K562 (cell line): Measurements from ENCODE around the gene TCAP. TPM values are rescaled to one million over a fixed set of nuclear protein-coding genes. Genes with fewer than 3 reads are reported as not detected.
A peak's percentile ranks its signal among the peaks of the same experiment; 100 is the strongest.

ENCODE experiments used
- ARID1B ChIP-seq: fragments of 450-650 bp; IDR thresholded peaks from 2 replicates; pipeline ENCODE4 v1.6.1; 2016; ENCODE audit warnings: antibody characterized with exemption, mild to moderate bottlenecking, inconsistent platforms
- ASH1L ChIP-seq: fragments of 450-650 bp; IDR thresholded peaks from 2 replicates; pipeline ENCODE4 v1.6.1; 2018; ENCODE audit warnings: borderline replicate concordance, mild to moderate bottlenecking, low read depth; ENCODE audit not compliant: partially characterized antibody
- CCNT2 ChIP-seq: IDR thresholded peaks from 2 replicates; pipeline ENCODE4 v1.6.1; 2011; ENCODE audit warnings: borderline replicate concordance, low read depth, mild to moderate bottlenecking, moderate library complexity, mixed read lengths, low read length; ENCODE audit not compliant: insufficient read length; ENCODE audit errors: extremely low read depth
- CHCHD3 ChIP-seq: fragments of 250-450 bp; sonication (Bioruptor Pico); IDR thresholded peaks from 2 replicates; pipeline ENCODE4 v2.1.2; 2022; ENCODE audit warnings: mild to moderate bottlenecking
- DIDO1 ChIP-seq: fragments of 450-650 bp; IDR thresholded peaks from 2 replicates; pipeline ENCODE4 v1.6.1; 2016; ENCODE audit warnings: low read depth, missing biosample characterization, missing genetic modification characterization
- ETV1 ChIP-seq: fragments of 450-650 bp; conservative IDR thresholded peaks from 2 replicates; pipeline ENCODE4 v1.6.1; 2016; ENCODE audit warnings: missing genetic modification characterization, control low read depth, low read depth, missing compliant biosample characterization
- FOS ChIP-seq: IDR thresholded peaks from 3 replicates; pipeline ENCODE4 v1.6.1; 2011; ENCODE audit not compliant: insufficient read length; ENCODE audit errors: extremely low read depth
- HLTF ChIP-seq: fragments of 450-650 bp; IDR thresholded peaks from 2 replicates; pipeline ENCODE4 v1.6.1; 2016
- HNRNPL ChIP-seq: fragments of 200-400 bp; formaldehyde crosslinking; IDR thresholded peaks from 2 replicates; pipeline ENCODE4 v1.6.1; 2017; ENCODE audit warnings: low read depth, mild to moderate bottlenecking, low read length
- KHSRP ChIP-seq: fragments of 450-650 bp; IDR thresholded peaks from 2 replicates; pipeline ENCODE4 v1.6.1; 2017
- MYC ChIP-seq, 2 experiments: fragments of 250-450 bp in 1 of 2; sonication (Bioruptor Pico) in 1 of 2; IDR thresholded peaks; 2 replicates each; pipeline versions ENCODE4 v1.5.1 to v1.6.1; 2012 to 2021; ENCODE audit warnings: low read depth in 2 of 2, borderline replicate concordance in 1 of 2, improper control_type of control experiment in 1 of 2, low read length in 1 of 2, mild to moderate bottlenecking in 1 of 2, moderate library complexity in 1 of 2
- PHB2 ChIP-seq: fragments of 450-650 bp; IDR thresholded peaks from 2 replicates; pipeline ENCODE4 v1.6.1; 2017; ENCODE audit warnings: low read depth
- RNF2 ChIP-seq: sonication (generic); IDR thresholded peaks from 2 replicates; pipeline ENCODE4 v1.6.1; 2016
- SIN3B ChIP-seq: fragments of 450-650 bp; IDR thresholded peaks from 2 replicates; pipeline ENCODE4 v1.6.1; 2017; ENCODE audit warnings: low read depth, mild to moderate bottlenecking, moderate library complexity
- SMARCC2 ChIP-seq: fragments of 450-650 bp; IDR thresholded peaks from 2 replicates; pipeline ENCODE4 v1.6.1; 2017; ENCODE audit warnings: antibody characterized with exemption, moderate library complexity, mild to moderate bottlenecking, low read depth
- STAG1 ChIP-seq: sonication (generic); formaldehyde crosslinking; IDR thresholded peaks from 2 replicates; pipeline ENCODE4 v1.5.0; 2020; ENCODE audit warnings: missing genetic modification reagents, borderline replicate concordance
- ZFP30 ChIP-seq: fragments of 250-450 bp; sonication (Bioruptor Pico); IDR thresholded peaks from 2 replicates; pipeline ENCODE4 v1.8.0; 2022; ENCODE audit warnings: moderate library complexity, mild to moderate bottlenecking, inconsistent platforms, borderline replicate concordance
- ZFX ChIP-seq: sonication (generic); formaldehyde crosslinking; IDR thresholded peaks from 2 replicates; pipeline ENCODE4 v1.8.0; 2022; ENCODE audit warnings: mild to moderate bottlenecking, missing genetic modification reagents, moderate library complexity
- ZNF146 ChIP-seq: IDR thresholded peaks from one replicate; pipeline ENCODE4 v1.6.1; 2018; ENCODE audit warnings: missing compliant biosample characterization; ENCODE audit not compliant: unreplicated experiment
- ZNF766 ChIP-seq: fragments of 200-800 bp; sonication (Bioruptor generic); conservative IDR thresholded peaks from 2 replicates; pipeline ENCODE4 v1.6.1; 2016; ENCODE audit warnings: missing genetic modification characterization, missing compliant biosample characterization
- ZNF79 ChIP-seq: fragments of 250-450 bp; sonication (Bioruptor Pico); IDR thresholded peaks from 2 replicates; pipeline ENCODE4 v1.4.0; 2020; ENCODE audit warnings: low read depth, mild to moderate bottlenecking, moderate library complexity
- ZNF830 ChIP-seq: fragments of 250-450 bp; sonication (Bioruptor Pico); IDR thresholded peaks from 2 replicates; pipeline ENCODE4 v1.5.0; 2021; ENCODE audit warnings: mild to moderate bottlenecking
- polyA plus RNA-seq, 8 experiments: library from polyadenylated mRNA; depleted of rRNA in 4 of 8; stranded (reverse) in 5 of 8; unstranded in 3 of 8; fragments of >200 nt; fragmentation: Nextera tagmentation in 2 of 8; fragmentation: Illumina TruSeq in 1 of 8; extraction: Ambion mirVana in 2 of 8; extraction: Trizol in 1 of 8; gene quantifications; 2 replicates each; pipeline versions ENCODE4 v1.2.1 to v1.2.3, GENCODE V29; 2011 to 2014; ENCODE audit warnings: inconsistent platforms in 1 of 8, missing spikeins in 1 of 8
- total RNA-seq, 7 experiments: library from RNA; depleted of rRNA in 6 of 7; stranded (reverse); fragments of >200 nt in 6 of 7; fragmentation: Illumina TruSeq in 2 of 7; extraction: Trizol in 2 of 7; gene quantifications; 2 replicates each; pipeline versions ENCODE4 v1.2.1 to v1.2.3, GENCODE V29; 2011 to 2021; ENCODE audit warnings: low replicate concordance in 1 of 7
- TF ChIP-seq, protein P1 (sequence below): conservative IDR thresholded peaks from 2 replicates; pipeline ENCODE4 v1.6.1; 2011; ENCODE audit warnings: low read depth, mild to moderate bottlenecking, low read length; ENCODE audit not compliant: control insufficient read depth
- TF ChIP-seq, protein P2 (sequence below): sonication (generic); formaldehyde crosslinking; IDR thresholded peaks from 2 replicates; pipeline ENCODE4 v1.8.0; 2022; ENCODE audit warnings: mild to moderate bottlenecking, low read depth, missing genetic modification reagents

The TCAP gene
- total and polyA plus RNA-seq, 9 of the 15 experiments (the other 6 are each of a cell fraction or from before 2014, with no cell fraction given), result 0.33 to 1.4 (median 0.82) TPM; not detected in 2

GRCh38 chr17:39636927-39637736 lies 28.0 kb upstream of the TCAP start, which contains the start of gene STARD3 (continued):
- TF ChIP-seq, protein P1, sequence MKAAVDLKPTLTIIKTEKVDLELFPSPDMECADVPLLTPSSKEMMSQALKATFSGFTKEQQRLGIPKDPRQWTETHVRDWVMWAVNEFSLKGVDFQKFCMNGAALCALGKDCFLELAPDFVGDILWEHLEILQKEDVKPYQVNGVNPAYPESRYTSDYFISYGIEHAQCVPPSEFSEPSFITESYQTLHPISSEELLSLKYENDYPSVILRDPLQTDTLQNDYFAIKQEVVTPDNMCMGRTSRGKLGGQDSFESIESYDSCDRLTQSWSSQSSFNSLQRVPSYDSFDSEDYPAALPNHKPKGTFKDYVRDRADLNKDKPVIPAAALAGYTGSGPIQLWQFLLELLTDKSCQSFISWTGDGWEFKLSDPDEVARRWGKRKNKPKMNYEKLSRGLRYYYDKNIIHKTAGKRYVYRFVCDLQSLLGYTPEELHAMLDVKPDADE, result peak; percentile 57; the same call in 1 of the 2 replicates
- TF ChIP-seq HNRNPL, result no peak
- no peak for TF ChIP-seq STAG1 (CRISPR knock-in tag)
- peak; percentile 66 for TF ChIP-seq CCNT2
- no peak for TF ChIP-seq ZNF766
- TF ChIP-seq ZFP30, result no peak
- no peak for TF ChIP-seq CHCHD3 (CRISPR knock-in tag)
- no peak for TF ChIP-seq ZNF146 (CRISPR knock-in tag)
- TF ChIP-seq ZNF830, result no peak
- TF ChIP-seq FOS, result no peak
- TF ChIP-seq DIDO1, result peak; percentile 67; the same call in 1 of the 2 replicates
- TF ChIP-seq ASH1L, result no peak
- TF ChIP-seq PHB2, result no peak
- no peak; the same call in 1 of the 2 replicates for TF ChIP-seq HLTF
- peak; percentile 82 for TF ChIP-seq ETV1 (tag)
- peak; percentile 88 for TF ChIP-seq ZFX
- TF ChIP-seq, protein P2, sequence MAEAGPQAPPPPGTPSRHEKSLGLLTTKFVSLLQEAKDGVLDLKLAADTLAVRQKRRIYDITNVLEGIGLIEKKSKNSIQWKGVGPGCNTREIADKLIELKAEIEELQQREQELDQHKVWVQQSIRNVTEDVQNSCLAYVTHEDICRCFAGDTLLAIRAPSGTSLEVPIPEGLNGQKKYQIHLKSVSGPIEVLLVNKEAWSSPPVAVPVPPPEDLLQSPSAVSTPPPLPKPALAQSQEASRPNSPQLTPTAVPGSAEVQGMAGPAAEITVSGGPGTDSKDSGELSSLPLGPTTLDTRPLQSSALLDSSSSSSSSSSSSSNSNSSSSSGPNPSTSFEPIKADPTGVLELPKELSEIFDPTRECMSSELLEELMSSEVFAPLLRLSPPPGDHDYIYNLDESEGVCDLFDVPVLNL (CRISPR knock-in tag), result no peak
- TF ChIP-seq ZNF79 (CRISPR knock-in tag), result no peak
- TF ChIP-seq KHSRP, result no peak
- peak; percentile 52; the same call in 1 of the 2 replicates for TF ChIP-seq RNF2
- TF ChIP-seq MYC (IDR thresholded peaks at IDR 0.05; ENCODE audit: low read depth, low read length), result peak; percentile 65; the same call in 1 of the 2 replicates
- no peak; the same call in 1 of the 2 replicates for TF ChIP-seq MYC (CRISPR knock-in tag; IDR thresholded peaks at IDR 0.05; ENCODE audit: borderline replicate concordance, low read depth)
- TF ChIP-seq SMARCC2, result no peak
- TF ChIP-seq ARID1B, result peak; percentile 28; the same call in 1 of the 2 replicates
- peak; percentile 94 for TF ChIP-seq SIN3B
